GM19397 (cell line): Measurements from ENCODE around the gene UBE2D2.
A peak's percentile ranks its signal among the peaks of the same experiment; 100 is the strongest.

Source experiments
- ATAC-seq: cut with Tn5 transposase; IDR thresholded peaks from one replicate; pipeline ENCODE4 v1.9.1; 2021; ENCODE audit warnings: mild to moderate bottlenecking, moderate library complexity; ENCODE audit not compliant: unreplicated experiment

The UBE2D2 gene

GRCh38 chr5:139658928-139659667, 98.0 kb downstream of the UBE2D2 start:
- ATAC-seq: no peak

- no peak for ATAC-seq
Observed at GRCh38 chr5:139659695-139660101, 98.6 kb downstream of the UBE2D2 start.

GRCh38 chr5:139660105-139660922, 99.2 kb downstream of the UBE2D2 start:
- ATAC-seq: no peak

GRCh38 chr5:139660923-139661814, 100.0 kb downstream of the UBE2D2 start:
- ATAC-seq: peak; percentile 26

DNA sequence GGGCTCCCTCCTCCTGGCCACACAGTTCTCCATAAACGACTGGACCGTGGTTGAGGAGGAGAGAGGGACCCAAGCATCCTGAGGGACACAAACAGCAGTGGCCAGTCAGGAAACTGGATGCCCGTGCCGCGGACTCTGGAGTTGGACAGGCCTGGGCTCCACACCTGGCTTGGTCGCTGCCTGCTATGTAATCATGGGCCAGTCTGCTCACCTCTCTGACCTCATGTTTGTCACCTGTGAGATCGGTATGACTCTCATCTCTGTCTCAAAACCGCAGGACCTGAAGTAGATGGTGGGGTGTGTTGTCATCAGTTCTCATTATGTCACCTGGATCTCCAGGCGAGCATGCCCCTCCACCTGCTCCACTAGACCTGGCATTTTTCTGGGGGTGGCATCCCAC, 101.5 kb downstream of the UBE2D2 start:
- no peak for ATAC-seq

- no peak for ATAC-seq
Observed at GRCh38 chr5:139663207-139664085, 102.3 kb downstream of the UBE2D2 start.

- no peak for ATAC-seq
Observed at GRCh38 chr5:139664086-139664693, 103.1 kb downstream of the UBE2D2 start.

- ATAC-seq: no peak
Observed at GRCh38 chr5:139664727-139665351, 103.7 kb downstream of the UBE2D2 start.

GRCh38 chr5:139665626-139666025, 104.5 kb downstream of the UBE2D2 start:
- no peak for ATAC-seq

DNA sequence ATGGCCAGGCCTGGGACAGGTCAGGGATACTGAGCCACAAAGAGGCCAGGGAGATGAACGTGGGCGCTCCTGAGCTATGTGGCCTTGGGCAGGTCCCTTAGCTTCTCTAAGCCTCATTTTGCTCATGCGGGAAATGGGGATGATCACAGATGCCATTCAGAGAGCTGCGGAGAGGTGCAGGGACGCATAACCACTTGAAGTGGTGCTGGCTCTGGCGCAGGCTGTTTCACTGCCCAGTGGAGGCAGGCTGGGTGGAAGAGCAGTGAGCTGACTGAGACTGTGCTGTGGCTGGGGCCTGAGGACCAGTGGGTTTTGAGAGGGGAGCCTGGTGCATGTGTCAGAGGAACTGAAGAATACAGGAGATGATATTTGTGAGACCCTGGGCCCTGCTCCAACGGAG, 105.4 kb downstream of the UBE2D2 start:
- no peak for ATAC-seq

DNA sequence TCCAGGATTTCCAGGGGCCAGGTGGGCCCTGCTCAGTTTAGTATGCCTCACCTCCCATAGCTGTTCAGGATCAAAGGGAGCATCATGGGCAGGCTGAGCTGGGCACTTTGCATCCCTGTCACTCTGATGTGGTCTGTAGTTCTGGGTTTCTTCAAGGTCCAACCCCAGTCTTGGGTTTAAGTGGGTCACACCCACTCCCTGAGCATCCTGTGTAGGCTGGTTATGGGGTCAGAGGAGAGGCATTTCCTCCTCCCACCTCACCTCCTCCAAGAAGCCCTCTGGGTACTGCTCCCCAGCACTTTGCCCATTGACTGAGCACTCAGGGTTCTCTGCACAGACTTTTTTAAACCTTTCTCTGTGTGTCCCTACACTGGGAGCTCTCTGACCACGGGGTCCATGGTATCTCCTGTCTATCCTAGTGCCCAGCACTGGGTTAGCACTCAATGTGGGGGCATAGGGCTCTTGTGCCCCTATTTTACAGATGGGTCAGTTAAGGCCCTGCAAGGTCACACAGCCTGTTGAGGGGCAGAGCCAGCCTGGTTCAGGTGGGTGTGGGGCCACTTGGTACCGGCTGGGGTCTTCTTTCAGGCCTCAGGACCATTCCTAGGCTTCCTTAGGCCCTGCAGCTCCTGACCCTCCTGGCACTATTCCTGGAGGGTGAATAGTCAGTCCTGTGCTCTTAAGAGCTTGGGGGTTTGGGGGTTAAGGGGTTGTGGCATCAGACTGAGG, 106.0 kb downstream of the UBE2D2 start:
- ATAC-seq: no peak

- no peak for ATAC-seq
Observed at GRCh38 chr5:139667730-139668063, 106.6 kb downstream of the UBE2D2 start.

GRCh38 chr5:139668064-139668880, 107.1 kb downstream of the UBE2D2 start:
- no peak for ATAC-seq

GRCh38 chr5:139668924-139669661, 108.0 kb downstream of the UBE2D2 start:
- ATAC-seq: no peak

- peak; percentile 29 for ATAC-seq
Observed at GRCh38 chr5:139669662-139670368, 108.7 kb downstream of the UBE2D2 start.

- ATAC-seq: peak; percentile 43
Observed at GRCh38 chr5:139670369-139671095, 109.4 kb downstream of the UBE2D2 start.
